WTC11 (cell line): ENCODE measurements around the gene VCAN. TPM values are rescaled to one million over a fixed set of nuclear protein-coding genes. Genes with fewer than 3 reads are reported as not detected.

Source experiments
- ATAC-seq: fragments of 200-7000 bp; cut with Tn5 transposase; 2 replicates; pipeline ENCODE4 v1.10.0; 2021; ENCODE audit warnings: mild to moderate bottlenecking, moderate library complexity
- CTCF ChIA-PET: fragments of 300-600 bp; sonication (Branson Sonifier 250); formaldehyde crosslinking; loops from one replicate; lab custom pipeline; 2021; ENCODE audit warnings: antibody characterized with exemption; lab: Charles Lee
- POLR2A ChIA-PET: fragments of 350-600 bp; sonication (Branson Sonifier 250); formaldehyde crosslinking; loops from one replicate; lab custom pipeline; 2021; ENCODE audit warnings: antibody characterized with exemption; lab: Charles Lee
- DNase-seq: peaks from one replicate; pipeline ENCODE4 v3.0.0; 2021; ENCODE audit warnings: low spot score
- H3K27ac Mint-ChIP-seq: 2 replicates; pipeline ENCODE4 v1.8.0; 2021; ENCODE audit warnings: mixed read lengths
- H3K27me3 Mint-ChIP-seq: 2 replicates; pipeline ENCODE4 v1.8.0; 2021; ENCODE audit warnings: low read depth, mild to moderate bottlenecking, moderate library complexity, mixed read lengths
- H3K36me3 Mint-ChIP-seq: 2 replicates; pipeline ENCODE4 v1.8.0; 2021; ENCODE audit warnings: mixed read lengths
- H3K4me1 Mint-ChIP-seq: 2 replicates; pipeline ENCODE4 v1.8.0; 2022; ENCODE audit warnings: mixed read lengths
- H3K4me3 Mint-ChIP-seq: 2 replicates; pipeline ENCODE4 v1.8.0; 2021; ENCODE audit warnings: mild to moderate bottlenecking, moderate library complexity, mixed read lengths
- H3K9me3 Mint-ChIP-seq: 2 replicates; pipeline ENCODE4 v1.8.0; 2021; ENCODE audit warnings: mixed read lengths
- ESRRA ChIP-seq: sonication (generic); formaldehyde crosslinking; IDR thresholded peaks from 2 replicates; pipeline ENCODE4 v1.8.1; 2022; ENCODE audit warnings: mild to moderate bottlenecking, missing genetic modification reagents, borderline replicate concordance
- FOXK1 ChIP-seq: sonication (generic); formaldehyde crosslinking; IDR thresholded peaks from 2 replicates; pipeline ENCODE4 v1.8.0; 2022; ENCODE audit warnings: mild to moderate bottlenecking, moderate library complexity, missing genetic modification reagents
- FOXP4 ChIP-seq: sonication (generic); formaldehyde crosslinking; IDR thresholded peaks from 2 replicates; pipeline ENCODE4 v1.8.0; 2022; ENCODE audit warnings: mild to moderate bottlenecking, missing genetic modification reagents
- GRHL2 ChIP-seq: fragments of 250-450 bp; sonication (Bioruptor Pico); IDR thresholded peaks from 2 replicates; pipeline ENCODE4 v1.8.0; 2022; ENCODE audit warnings: mild to moderate bottlenecking, moderate library complexity; ENCODE audit not compliant: insufficient replicate concordance, severe bottlenecking
- HMGA2 ChIP-seq: fragments of 250-450 bp; sonication (Bioruptor Pico); IDR thresholded peaks from 2 replicates; pipeline ENCODE4 v1.4.0; 2021; ENCODE audit warnings: mild to moderate bottlenecking, moderate library complexity
- IRF1 ChIP-seq: sonication (generic); formaldehyde crosslinking; IDR thresholded peaks from 2 replicates; pipeline ENCODE4 v1.8.0; 2023; ENCODE audit warnings: missing genetic modification reagents
- PRRX2 ChIP-seq: fragments of 250-450 bp; sonication (Bioruptor Pico); IDR thresholded peaks from 2 replicates; pipeline ENCODE4 v1.8.0; 2021; ENCODE audit warnings: mild to moderate bottlenecking
- SMAD4 ChIP-seq: sonication (generic); formaldehyde crosslinking; IDR thresholded peaks from 2 replicates; pipeline ENCODE4 v1.8.0; 2022; ENCODE audit warnings: mild to moderate bottlenecking, missing genetic modification reagents
- SOX15 ChIP-seq: fragments of 250-450 bp; sonication (Bioruptor Pico); IDR thresholded peaks from 2 replicates; pipeline ENCODE4 v1.9.0; 2021; ENCODE audit warnings: mild to moderate bottlenecking
- SP1 ChIP-seq: sonication (generic); formaldehyde crosslinking; conservative IDR thresholded peaks from 2 replicates; pipeline ENCODE4 v1.8.1; 2022; ENCODE audit warnings: missing genetic modification reagents
- ZMAT4 ChIP-seq: fragments of 250-450 bp; sonication (Bioruptor Pico); IDR thresholded peaks from 2 replicates; pipeline ENCODE4 v1.9.0; 2021; ENCODE audit warnings: mild to moderate bottlenecking
- ZNF416 ChIP-seq: fragments of 250-450 bp; sonication (Bioruptor Pico); IDR thresholded peaks from 2 replicates; pipeline ENCODE4 v1.9.0; 2021; ENCODE audit warnings: mild to moderate bottlenecking, inconsistent platforms
- ZNF512 ChIP-seq: sonication (generic); formaldehyde crosslinking; IDR thresholded peaks from 2 replicates; pipeline ENCODE4 v1.8.1; 2022; ENCODE audit warnings: missing genetic modification reagents, borderline replicate concordance
- ZNF671 ChIP-seq: fragments of 250-450 bp; sonication (Bioruptor Pico); IDR thresholded peaks from 2 replicates; pipeline ENCODE4 v1.8.0; 2021; ENCODE audit warnings: mild to moderate bottlenecking
- total RNA-seq: library from RNA; stranded (reverse); gene quantifications from 3 replicates; pipeline ENCODE4 v1.2.3, GENCODE V29; 2021
- TF ChIP-seq, protein P1 (sequence below): sonication (generic); formaldehyde crosslinking; IDR thresholded peaks from 2 replicates; pipeline ENCODE4 v1.8.1; 2023; ENCODE audit warnings: mild to moderate bottlenecking, missing genetic modification reagents, borderline replicate concordance
- TF ChIP-seq, protein P2 (sequence below): fragments of 250-450 bp; sonication (Bioruptor Pico); IDR thresholded peaks from 2 replicates; pipeline ENCODE4 v1.9.0; 2021; ENCODE audit warnings: moderate library complexity, mild to moderate bottlenecking, inconsistent platforms, borderline replicate concordance
- TF ChIP-seq, protein P3 (sequence below): sonication (generic); formaldehyde crosslinking; conservative IDR thresholded peaks from 2 replicates; pipeline ENCODE4 v1.8.1; 2023; ENCODE audit warnings: mild to moderate bottlenecking, low read depth, missing genetic modification reagents, moderate library complexity

The VCAN gene
- total RNA-seq, 1 experiment from 2014 or later = 276 TPM

- TF ChIP-seq, protein P1, sequence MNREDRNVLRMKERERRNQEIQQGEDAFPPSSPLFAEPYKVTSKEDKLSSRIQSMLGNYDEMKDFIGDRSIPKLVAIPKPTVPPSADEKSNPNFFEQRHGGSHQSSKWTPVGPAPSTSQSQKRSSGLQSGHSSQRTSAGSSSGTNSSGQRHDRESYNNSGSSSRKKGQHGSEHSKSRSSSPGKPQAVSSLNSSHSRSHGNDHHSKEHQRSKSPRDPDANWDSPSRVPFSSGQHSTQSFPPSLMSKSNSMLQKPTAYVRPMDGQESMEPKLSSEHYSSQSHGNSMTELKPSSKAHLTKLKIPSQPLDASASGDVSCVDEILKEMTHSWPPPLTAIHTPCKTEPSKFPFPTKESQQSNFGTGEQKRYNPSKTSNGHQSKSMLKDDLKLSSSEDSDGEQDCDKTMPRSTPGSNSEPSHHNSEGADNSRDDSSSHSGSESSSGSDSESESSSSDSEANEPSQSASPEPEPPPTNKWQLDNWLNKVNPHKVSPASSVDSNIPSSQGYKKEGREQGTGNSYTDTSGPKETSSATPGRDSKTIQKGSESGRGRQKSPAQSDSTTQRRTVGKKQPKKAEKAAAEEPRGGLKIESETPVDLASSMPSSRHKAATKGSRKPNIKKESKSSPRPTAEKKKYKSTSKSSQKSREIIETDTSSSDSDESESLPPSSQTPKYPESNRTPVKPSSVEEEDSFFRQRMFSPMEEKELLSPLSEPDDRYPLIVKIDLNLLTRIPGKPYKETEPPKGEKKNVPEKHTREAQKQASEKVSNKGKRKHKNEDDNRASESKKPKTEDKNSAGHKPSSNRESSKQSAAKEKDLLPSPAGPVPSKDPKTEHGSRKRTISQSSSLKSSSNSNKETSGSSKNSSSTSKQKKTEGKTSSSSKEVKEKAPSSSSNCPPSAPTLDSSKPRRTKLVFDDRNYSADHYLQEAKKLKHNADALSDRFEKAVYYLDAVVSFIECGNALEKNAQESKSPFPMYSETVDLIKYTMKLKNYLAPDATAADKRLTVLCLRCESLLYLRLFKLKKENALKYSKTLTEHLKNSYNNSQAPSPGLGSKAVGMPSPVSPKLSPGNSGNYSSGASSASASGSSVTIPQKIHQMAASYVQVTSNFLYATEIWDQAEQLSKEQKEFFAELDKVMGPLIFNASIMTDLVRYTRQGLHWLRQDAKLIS = no peak
- no peak for TF ChIP-seq ZMAT4
Measured at GRCh38 chr5:83539463-83539790, 67.9 kb downstream of the VCAN start (continued).

GRCh38 chr5:83540105-83540504, 68.6 kb downstream of the VCAN start:
- ChIA-PET POLR2A (no interaction called here), CTCF (no interaction called here)

DNA sequence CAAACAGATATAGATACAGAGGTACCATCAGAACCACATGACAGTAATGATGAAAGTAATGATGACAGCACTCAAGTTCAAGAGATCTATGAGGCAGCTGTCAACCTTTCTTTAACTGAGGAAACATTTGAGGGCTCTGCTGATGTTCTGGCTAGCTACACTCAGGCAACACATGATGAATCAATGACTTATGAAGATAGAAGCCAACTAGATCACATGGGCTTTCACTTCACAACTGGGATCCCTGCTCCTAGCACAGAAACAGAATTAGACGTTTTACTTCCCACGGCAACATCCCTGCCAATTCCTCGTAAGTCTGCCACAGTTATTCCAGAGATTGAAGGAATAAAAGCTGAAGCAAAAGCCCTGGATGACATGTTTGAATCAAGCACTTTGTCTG, 69.2 kb downstream of the VCAN start:
- ATAC-seq = no peak
- CTCF ChIA-PET = no interaction called here
- no peak for TF ChIP-seq ZNF512
- TF ChIP-seq SOX15 = no peak
- no peak for TF ChIP-seq SMAD4
- no peak for TF ChIP-seq IRF1 (CRISPR knock-in tag)
- TF ChIP-seq GRHL2 (CRISPR knock-in tag) = no peak
- no peak for TF ChIP-seq ESRRA (CRISPR knock-in tag)
- TF ChIP-seq SP1 = no peak
- TF ChIP-seq ZNF671 (CRISPR knock-in tag) = no peak
- no peak for TF ChIP-seq FOXK1 (CRISPR knock-in tag)
- TF ChIP-seq HMGA2 (CRISPR knock-in tag) = no peak
- TF ChIP-seq, protein P2, sequence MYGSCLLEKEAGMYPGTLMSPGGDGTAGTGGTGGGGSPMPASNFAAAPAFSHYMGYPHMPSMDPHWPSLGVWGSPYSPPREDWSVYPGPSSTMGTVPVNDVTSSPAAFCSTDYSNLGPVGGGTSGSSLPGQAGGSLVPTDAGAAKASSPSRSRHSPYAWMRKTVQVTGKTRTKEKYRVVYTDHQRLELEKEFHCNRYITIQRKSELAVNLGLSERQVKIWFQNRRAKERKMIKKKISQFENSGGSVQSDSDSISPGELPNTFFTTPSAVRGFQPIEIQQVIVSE (CRISPR knock-in tag) = no peak
- TF ChIP-seq ZMAT4 = no peak
- TF ChIP-seq PRRX2 = no peak

More at GRCh38 chr5:83540105-83540504, 68.6 kb downstream of the VCAN start:
- DNase-seq = no peak
- ATAC-seq = no peak
- Mint-ChIP-seq H3K9me3 (peaks cover 17% of the 10 kb centered on the region), H3K27me3 (no peaks in the 10 kb centered on the region), H3K27ac (no peak overlapping the region), H3K4me3 (no peak overlapping the region), H3K4me1 (no peaks in the 10 kb centered on the region), H3K36me3 (peaks cover 55% of the 10 kb centered on the region)
- TF ChIP-seq FOXP4 (CRISPR knock-in tag) (no peak), ZNF416 (CRISPR knock-in tag) (no peak), PRRX2 (no peak)
- TF ChIP-seq, protein P3, sequence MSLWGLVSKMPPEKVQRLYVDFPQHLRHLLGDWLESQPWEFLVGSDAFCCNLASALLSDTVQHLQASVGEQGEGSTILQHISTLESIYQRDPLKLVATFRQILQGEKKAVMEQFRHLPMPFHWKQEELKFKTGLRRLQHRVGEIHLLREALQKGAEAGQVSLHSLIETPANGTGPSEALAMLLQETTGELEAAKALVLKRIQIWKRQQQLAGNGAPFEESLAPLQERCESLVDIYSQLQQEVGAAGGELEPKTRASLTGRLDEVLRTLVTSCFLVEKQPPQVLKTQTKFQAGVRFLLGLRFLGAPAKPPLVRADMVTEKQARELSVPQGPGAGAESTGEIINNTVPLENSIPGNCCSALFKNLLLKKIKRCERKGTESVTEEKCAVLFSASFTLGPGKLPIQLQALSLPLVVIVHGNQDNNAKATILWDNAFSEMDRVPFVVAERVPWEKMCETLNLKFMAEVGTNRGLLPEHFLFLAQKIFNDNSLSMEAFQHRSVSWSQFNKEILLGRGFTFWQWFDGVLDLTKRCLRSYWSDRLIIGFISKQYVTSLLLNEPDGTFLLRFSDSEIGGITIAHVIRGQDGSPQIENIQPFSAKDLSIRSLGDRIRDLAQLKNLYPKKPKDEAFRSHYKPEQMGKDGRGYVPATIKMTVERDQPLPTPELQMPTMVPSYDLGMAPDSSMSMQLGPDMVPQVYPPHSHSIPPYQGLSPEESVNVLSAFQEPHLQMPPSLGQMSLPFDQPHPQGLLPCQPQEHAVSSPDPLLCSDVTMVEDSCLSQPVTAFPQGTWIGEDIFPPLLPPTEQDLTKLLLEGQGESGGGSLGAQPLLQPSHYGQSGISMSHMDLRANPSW (CRISPR knock-in tag) = no peak

More for the DNA sequence above, 69.2 kb downstream of the VCAN start:
- H3K9me3 Mint-ChIP-seq = peaks cover 17% of the 10 kb centered on the region
- H3K4me1 Mint-ChIP-seq = no peaks in the 10 kb centered on the region
- H3K4me3 Mint-ChIP-seq = no peak overlapping the region
- peaks cover 58% of the 10 kb centered on the region for H3K36me3 Mint-ChIP-seq
- DNase-seq = no peak
- H3K27me3 Mint-ChIP-seq = no peaks in the 10 kb centered on the region
- H3K27ac Mint-ChIP-seq = no peak overlapping the region
- POLR2A ChIA-PET = no interaction called here
